Panc1 (cell line): Measurements from ENCODE around the gene LMAN1L. TPM values are rescaled to one million over a fixed set of nuclear protein-coding genes. Genes with fewer than 3 reads are reported as not detected.

Source experiments
- ATAC-seq: fragments of 200-7000 bp; cut with Tn5 transposase; 2 replicates; pipeline ENCODE4 v1.9.1; 2020; ENCODE audit warnings: mild to moderate bottlenecking, moderate library complexity
- BruUV-seq: library from RNA; stranded (reverse); fragments of 400-500 nt; replicated peaks from 2 replicates; lab custom pipeline; 2021; lab: Mats Ljungman, UMichigan
- CTCF ChIA-PET: fragments of 300-600 bp; sonication (Branson Sonifier 250); formaldehyde crosslinking; loops from one replicate; lab custom pipeline; 2022; ENCODE audit warnings: antibody characterized with exemption; lab: Charles Lee
- POLR2A ChIA-PET: fragments of 300-600 bp; sonication (Branson Sonifier 250); formaldehyde crosslinking; loops from one replicate; lab custom pipeline; 2022; ENCODE audit warnings: antibody characterized with exemption; lab: Charles Lee
- DNase-seq: peaks from one replicate; pipeline ENCODE4 v3.0.0-alpha.2; 2010; ENCODE audit warnings: low read depth, low spot score
- H3K27ac ChIP-seq: 2 replicates; pipeline ENCODE4 v1.5.1; 2011; ENCODE audit warnings: mild to moderate bottlenecking, low read length, inconsistent platforms
- H3K27me3 ChIP-seq: fragments of 200-500 bp; sonication (Bioruptor generic); 2 replicates; pipeline ENCODE4 v1.6.0; 2014; ENCODE audit warnings: low read length, inconsistent platforms; ENCODE audit not compliant: control insufficient read depth, insufficient read depth
- H3K36me3 ChIP-seq: fragments of 200-500 bp; sonication (Bioruptor generic); 2 replicates; pipeline ENCODE4 v1.5.1; 2014; ENCODE audit warnings: inconsistent platforms, mild to moderate bottlenecking, low read length, moderate library complexity; ENCODE audit not compliant: control insufficient read depth, insufficient read depth
- H3K4me1 ChIP-seq: 2 replicates; pipeline ENCODE4 v1.5.1; 2011; ENCODE audit warnings: inconsistent platforms, mild to moderate bottlenecking, low read length, moderate library complexity; ENCODE audit not compliant: control insufficient read depth, insufficient read depth
- H3K4me3 ChIP-seq, 2 experiments: 2 replicates each; pipeline ENCODE4 v1.5.1; 2011 to 2012; ENCODE audit warnings: low read depth in 2 of 2, low read length in 2 of 2, mild to moderate bottlenecking in 2 of 2, inconsistent platforms in 1 of 2, moderate library complexity in 1 of 2
- H3K9me3 ChIP-seq: fragments of 200-500 bp; sonication (Bioruptor generic); 2 replicates; pipeline ENCODE4 v1.5.1; 2014; ENCODE audit warnings: low read depth, mild to moderate bottlenecking, inconsistent platforms, low read length, moderate library complexity; ENCODE audit not compliant: control insufficient read depth, insufficient read depth
- CTCF ChIP-seq: fragments of 450-650 bp; IDR thresholded peaks from 2 replicates; pipeline ENCODE4 v1.5.1; 2017; ENCODE audit warnings: mild to moderate bottlenecking
- POLR2AphosphoS5 ChIP-seq: IDR thresholded peaks from 2 replicates; pipeline ENCODE4 v1.6.1; 2012; ENCODE audit warnings: mild to moderate bottlenecking, low read depth, low read length, moderate library complexity
- REST ChIP-seq, 2 experiments: IDR thresholded peaks; 2 replicates each; pipeline ENCODE4 v1.6.1; 2011 to 2012; ENCODE audit warnings: low read depth in 2 of 2, control low read depth in 1 of 2, low read length in 1 of 2, mild to moderate bottlenecking in 1 of 2, moderate library complexity in 1 of 2; ENCODE audit not compliant: insufficient read depth in 1 of 2
- SIN3A ChIP-seq: IDR thresholded peaks from 2 replicates; pipeline ENCODE4 v1.6.1; 2012; ENCODE audit warnings: low read depth, mild to moderate bottlenecking, low read length, moderate library complexity, borderline replicate concordance; ENCODE audit not compliant: insufficient read depth
- TCF7L2 ChIP-seq: IDR thresholded peaks from 2 replicates; pipeline ENCODE4 v1.6.1; 2011; ENCODE audit warnings: mild to moderate bottlenecking, low read depth, low read length, inconsistent platforms
- in situ Hi-C: cut with HindIII; loops from 2 replicates; pipeline ENCODE4 v1.10.0; 2016; ENCODE audit warnings: low sequenced_read_pairs, low pct_unique_long_range_greater_than_20kb
- intact Hi-C: fragments of 100-400 bp; cut with micrococcal nuclease; formaldehyde crosslinking; loops from one replicate; pipeline ENCODE4 v1.10.0; 2022; ENCODE audit not compliant: unreplicated experiment
- total RNA-seq: library from RNA; stranded (reverse); gene quantifications from one replicate; pipeline ENCODE4 v1.2.1, GENCODE V29; 2021; ENCODE audit not compliant: unreplicated experiment

The LMAN1L gene
- total RNA-seq, 1 experiment from 2014 or later: not detected

- H3K27ac ChIP-seq: peak within 1 kb of the TSS; percentile 87
- DNase-seq (no peak), ATAC-seq (peak; percentile 88)
- H3K4me3 ChIP-seq: peak within 1 kb of the TSS; percentile 87 to 90
- peaks cover 43% of the 10 kb centered on the region for H3K4me1 ChIP-seq
- in situ Hi-C loops: no loop called here
- no peaks in the 10 kb centered on the region for H3K9me3 ChIP-seq
- ChIA-PET POLR2A (no interaction called here), CTCF (interaction anchor here (0.6 to 2.0 kb wide), 3 partner anchors 10 to 18 kb away, joined by 3 to 10 read pairs (median 5); no protein-coding TSS in a partner anchor)
- no TSS peak for BruUV-seq
- H3K36me3 ChIP-seq: peaks cover 3% of the 10 kb centered on the region; the same call in 1 of the 2 replicates
- no peaks in the 10 kb centered on the region for H3K27me3 ChIP-seq
- TF ChIP-seq REST (IDR thresholded peaks at IDR 0.05; ENCODE audit: insufficient read depth in 1 of 2, low read depth in 2 of 2, low read length in 1 of 2): no peak
- TF ChIP-seq CTCF: peak; percentile 99
- no peak for TF ChIP-seq TCF7L2
- TF ChIP-seq SIN3A: peak; percentile 76; the same call in 1 of the 2 replicates
- peak; percentile 37; the same call in 1 of the 2 replicates for TF ChIP-seq POLR2AphosphoS5
- intact Hi-C loops: no loop called here
Measured at GRCh38 chr15:74781431-74782258, 31.0 kb upstream of the LMAN1L start, which contains the start of gene CSK. CSK (plus strand) TSS chr15:74782080; CDS start chr15:74798298, 16,218 bp downstream.

- peak overlapping the region; percentile 87 to 90 for H3K4me3 ChIP-seq
- TF ChIP-seq CTCF (no peak), REST (IDR thresholded peaks at IDR 0.05; ENCODE audit: insufficient read depth in 1 of 2, low read depth in 2 of 2, low read length in 1 of 2) (no peak)
- ATAC-seq (peak; percentile 49), DNase-seq (no peak)
- BruUV-seq: no TSS peak
- peak overlapping the region; percentile 87 for H3K27ac ChIP-seq
- H3K4me1 ChIP-seq: peaks cover 44% of the 10 kb centered on the region
- peaks cover 3% of the 10 kb centered on the region; the same call in 1 of the 2 replicates for H3K36me3 ChIP-seq
- in situ Hi-C loops: no loop called here
- intact Hi-C loops: no loop called here
- no peaks in the 10 kb centered on the region for H3K9me3 ChIP-seq
- POLR2A ChIA-PET: no interaction called here
- no peaks in the 10 kb centered on the region for H3K27me3 ChIP-seq
- CTCF ChIA-PET: interaction anchor here (0.6 kb wide), 1 partner anchor 17 kb away, joined by 3 read pairs; no protein-coding TSS in a partner anchor
Measured at GRCh38 chr15:74782259-74783071, 30.2 kb upstream of the LMAN1L start.
